Stomach (tissue), 9 donors: Measurements from ENCODE around the gene SULT1B1. TPM values are rescaled to one million over a fixed set of nuclear protein-coding genes. Genes with fewer than 3 reads are reported as not detected.

Experiments
- DNase-seq, 2 donors: peaks; one replicate each; pipeline versions ENCODE4 v3.0.0 to v3.0.0-alpha.2; 2013 to 2019
- H3K27ac ChIP-seq, 5 donors: fragments of 200-600 bp in 4 of 5; sonication (generic) in 4 of 5; one replicate each; pipeline ENCODE4 v1.5.1; 2013 to 2019; ENCODE audit warnings: mild to moderate bottlenecking in 1 of 5, moderate library complexity in 1 of 5
- H3K27me3 ChIP-seq, 3 donors: fragments of 200-600 bp; sonication (generic); one replicate each; pipeline ENCODE4 v1.5.1; 2017 to 2019; ENCODE audit warnings: mixed run types in 1 of 3
- H3K36me3 ChIP-seq, 4 donors: fragments of 200-600 bp; sonication (generic); 1 replicate in 3 of 4; 2 replicates in 1 of 4; pipeline ENCODE4 v1.5.1; 2016 to 2019
- H3K4me1 ChIP-seq, 4 donors: fragments of 200-600 bp; sonication (generic); one replicate each; pipeline ENCODE4 v1.5.1; 2016 to 2019
- H3K4me3 ChIP-seq, 4 donors: fragments of 200-600 bp; sonication (generic) in 3 of 4; one replicate each; pipeline ENCODE4 v1.5.1; 2016 to 2019; ENCODE audit warnings: mild to moderate bottlenecking in 1 of 4
- H3K9me3 ChIP-seq, 4 donors: fragments of 200-600 bp; sonication (generic); one replicate each; pipeline ENCODE4 v1.5.1; 2016 to 2019
- CTCF ChIP-seq, 7 experiments: fragments of 450-650 bp in 4 of 7; fragments of 200-600 bp in 3 of 7; sonication (generic) in 3 of 7; IDR thresholded peaks; one replicate each; pipeline ENCODE4 v1.5.1; 2016 to 2019; ENCODE audit warnings: antibody characterized with exemption in 7 of 7, control low read depth in 2 of 7, mild to moderate bottlenecking in 1 of 7
- EP300 ChIP-seq: sonication (generic); formaldehyde crosslinking; IDR thresholded peaks from one replicate; pipeline ENCODE4 v1.6.1; 2017; ENCODE audit warnings: antibody characterized with exemption
- POLR2A ChIP-seq, 4 donors: fragments of 450-650 bp; IDR thresholded peaks; one replicate each; pipeline ENCODE4 v1.6.1; 2016; ENCODE audit warnings: antibody characterized with exemption in 4 of 4, control low read depth in 2 of 4, mild to moderate bottlenecking in 1 of 4, moderate library complexity in 1 of 4
- POLR2AphosphoS5 ChIP-seq, 3 donors: sonication (generic); formaldehyde crosslinking; IDR thresholded peaks; one replicate each; pipeline ENCODE4 v1.6.1; 2016; ENCODE audit warnings: antibody characterized with exemption in 3 of 3
- WGBS, 5 donors: extraction: QIAGEN DNeasy Blood & Tissue Kit in 3 of 5; methylation state at CpG; one replicate each; pipeline versions ENCODE4 v1.1.5 to v1.1.7; 2013 to 2018; 5-methylcytosine and 5-hydroxymethylcytosine counted together
- intact Hi-C: fragments of 100-400 bp; cut with DNase I; formaldehyde crosslinking; loops from one replicate; pipeline ENCODE4 v1.15.1; 2023; ENCODE audit warnings: low total_unique reads
- polyA plus RNA-seq, 3 donors: library from polyadenylated mRNA; stranded (reverse); fragments of 200-250 nt; gene quantifications; one replicate each; pipeline ENCODE4 v1.2.3, GENCODE V29; 2013
- total RNA-seq, 5 donors: library from RNA; depleted of rRNA; stranded (reverse); fragments of >200 nt; gene quantifications; one replicate each; pipeline versions ENCODE4 v1.1.0 to v1.2.3, GENCODE V29; 2014 to 2016
- donor health status: healthy with polysubstance abuse.
- donor health status: Bipolar disorder and iron deficiency.
- donor health status: healthy.

The SULT1B1 gene
- total and polyA plus RNA-seq, 8 donors = 1.8 to 58.9 (median 31.1) TPM

GRCh38 chr4:69718396-69719271 lies 41.8 kb downstream of the SULT1B1 start:
- Histone ChIP-seq H3K27me3 (no peaks in the 10 kb centered on the region), H3K36me3 (no peaks in the 10 kb centered on the region), H3K27ac (no peak overlapping the region), H3K9me3 (no peaks in the 10 kb centered on the region), H3K4me3 (no peak overlapping the region), H3K4me1 (peaks cover 0 to 15% (median 0%) of the 10 kb centered on the region in 4 donors)
- intact Hi-C loops = no loop called here
- TF ChIP-seq POLR2A (IDR thresholded peaks at IDR 0.05) (no peak), POLR2AphosphoS5 (IDR thresholded peaks at IDR 0.05) (no peak), EP300 (no peak), CTCF (IDR thresholded peaks at IDR 0.05) (no peak)
- 48 to 60% (median 53%) methylated on average over 4 of the region's 4 CpGs for WGBS, 5 donors
- peak in 1 of 2 donors; percentile 36 for DNase-seq

- Histone ChIP-seq H3K27me3 (no peaks in the 10 kb centered on the region), H3K4me3 (no peak overlapping the region), H3K36me3 (no peaks in the 10 kb centered on the region), H3K9me3 (no peaks in the 10 kb centered on the region), H3K27ac (no peak overlapping the region), H3K4me1 (peaks cover 0 to 15% (median 0%) of the 10 kb centered on the region in 4 donors)
- DNase-seq = no peak
- intact Hi-C loops = no loop called here
- TF ChIP-seq POLR2A (IDR thresholded peaks at IDR 0.05) = no peak
- TF ChIP-seq CTCF (IDR thresholded peaks at IDR 0.05) = no peak
- no peak for TF ChIP-seq EP300
- no peak for TF ChIP-seq POLR2AphosphoS5 (IDR thresholded peaks at IDR 0.05)
Observed at GRCh38 chr4:69717778-69718177, 42.6 kb downstream of the SULT1B1 start.

GRCh38 chr4:69716654-69717053 lies 43.8 kb downstream of the SULT1B1 start:
- no peak overlapping the region for H3K4me3 ChIP-seq
- 81 to 93% (median 91%) methylated on average over 2 of the region's 2 CpGs for WGBS, 5 donors
- intact Hi-C loops = no loop called here

DNA sequence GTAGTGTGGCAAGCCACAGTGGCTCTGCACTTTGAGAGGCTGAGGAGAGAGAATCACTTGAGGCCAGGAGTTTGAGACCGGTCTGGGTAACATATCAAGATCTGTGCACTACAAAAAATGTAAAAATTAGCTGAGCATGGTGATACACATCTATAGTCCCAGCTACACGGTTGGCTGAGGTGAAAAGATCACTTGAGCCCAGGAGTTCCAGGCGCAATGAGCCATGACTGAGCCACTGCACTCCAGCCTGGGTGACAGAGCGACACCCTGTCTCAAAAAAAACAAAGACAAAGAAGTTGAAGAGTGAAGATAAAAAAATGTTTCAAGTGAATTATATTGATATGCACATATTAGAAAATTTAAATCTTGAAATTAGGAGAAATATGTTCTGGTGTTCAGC lies 46.3 kb downstream of the SULT1B1 start:
- peak overlapping the region in 1 of 5 donors; percentile 3 for H3K27ac ChIP-seq
- peaks cover 0 to 15% (median 0%) of the 10 kb centered on the region in 4 donors for H3K4me1 ChIP-seq
- H3K9me3 ChIP-seq = no peaks in the 10 kb centered on the region
- H3K36me3 ChIP-seq = no peaks in the 10 kb centered on the region
- 64 to 90% (median 76%) methylated on average over 4 of the region's 4 CpGs for WGBS, 5 donors
- no peaks in the 10 kb centered on the region for H3K27me3 ChIP-seq
- intact Hi-C loops = no loop called here
- H3K4me3 ChIP-seq = no peak overlapping the region
- TF ChIP-seq POLR2A (IDR thresholded peaks at IDR 0.05) (no peak), CTCF (IDR thresholded peaks at IDR 0.05) (no peak), EP300 (no peak), POLR2AphosphoS5 (IDR thresholded peaks at IDR 0.05) (no peak)
- DNase-seq = no peak

More at GRCh38 chr4:69716654-69717053, 43.8 kb downstream of the SULT1B1 start:
- H3K9me3 ChIP-seq = no peaks in the 10 kb centered on the region
- no peaks in the 10 kb centered on the region for H3K36me3 ChIP-seq
- no peak for DNase-seq
- TF ChIP-seq POLR2AphosphoS5 (IDR thresholded peaks at IDR 0.05) (no peak), CTCF (IDR thresholded peaks at IDR 0.05) (no peak), POLR2A (IDR thresholded peaks at IDR 0.05) (no peak), EP300 (no peak)
- peaks cover 0 to 15% (median 0%) of the 10 kb centered on the region in 4 donors for H3K4me1 ChIP-seq
- no peak overlapping the region for H3K27ac ChIP-seq
- H3K27me3 ChIP-seq = no peaks in the 10 kb centered on the region
